Transverse colon (tissue), 3 donors: ENCODE measurements around the gene PDSS2.

Experiments
- POLR2A ChIP-seq: fragments of 450-650 bp; IDR thresholded peaks from one replicate; pipeline ENCODE4 v1.6.1; 2016; ENCODE audit warnings: antibody characterized with exemption, mild to moderate bottlenecking, moderate library complexity
- TF ChIP-seq, protein P1 (sequence below), 5 experiments: fragments of 200-600 bp in 3 of 5; fragments of 450-650 bp in 2 of 5; sonication (generic) in 3 of 5; IDR thresholded peaks; 1 replicate in 2 of 5; 2 replicates in 3 of 5; pipeline ENCODE4 v1.5.1; 2016 to 2017; ENCODE audit warnings: antibody characterized with exemption in 5 of 5, inconsistent platforms in 3 of 5, mild to moderate bottlenecking in 2 of 5, moderate library complexity in 1 of 5

DNA sequence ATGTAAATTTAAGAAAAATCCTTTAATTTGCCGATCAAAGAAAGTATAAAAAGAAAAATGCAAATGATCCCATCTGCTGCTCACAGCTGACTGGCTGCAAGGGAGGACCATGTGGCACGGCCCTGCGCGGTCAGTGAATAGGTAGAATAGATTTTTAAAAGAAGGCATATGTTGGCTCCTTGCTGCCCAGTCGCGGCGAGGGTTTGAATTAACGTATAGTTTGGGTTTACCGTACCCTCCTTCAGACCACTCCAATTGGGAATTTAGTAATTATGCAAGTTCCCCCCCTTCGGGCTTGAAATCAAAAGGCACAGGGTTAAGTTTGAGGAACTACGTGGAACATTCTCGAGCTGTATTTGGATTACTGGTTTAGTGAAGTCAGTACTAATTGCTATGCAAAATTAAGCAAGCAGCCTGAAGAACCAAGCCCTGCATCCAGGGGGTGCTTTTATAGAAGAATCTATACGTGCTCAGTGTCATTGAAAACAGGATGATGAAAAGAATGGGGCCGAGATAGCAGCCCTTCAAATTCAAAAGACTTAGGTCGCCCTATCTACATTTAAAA lies 343.0 kb downstream of the PDSS2 start:
- TF ChIP-seq, protein P1, sequence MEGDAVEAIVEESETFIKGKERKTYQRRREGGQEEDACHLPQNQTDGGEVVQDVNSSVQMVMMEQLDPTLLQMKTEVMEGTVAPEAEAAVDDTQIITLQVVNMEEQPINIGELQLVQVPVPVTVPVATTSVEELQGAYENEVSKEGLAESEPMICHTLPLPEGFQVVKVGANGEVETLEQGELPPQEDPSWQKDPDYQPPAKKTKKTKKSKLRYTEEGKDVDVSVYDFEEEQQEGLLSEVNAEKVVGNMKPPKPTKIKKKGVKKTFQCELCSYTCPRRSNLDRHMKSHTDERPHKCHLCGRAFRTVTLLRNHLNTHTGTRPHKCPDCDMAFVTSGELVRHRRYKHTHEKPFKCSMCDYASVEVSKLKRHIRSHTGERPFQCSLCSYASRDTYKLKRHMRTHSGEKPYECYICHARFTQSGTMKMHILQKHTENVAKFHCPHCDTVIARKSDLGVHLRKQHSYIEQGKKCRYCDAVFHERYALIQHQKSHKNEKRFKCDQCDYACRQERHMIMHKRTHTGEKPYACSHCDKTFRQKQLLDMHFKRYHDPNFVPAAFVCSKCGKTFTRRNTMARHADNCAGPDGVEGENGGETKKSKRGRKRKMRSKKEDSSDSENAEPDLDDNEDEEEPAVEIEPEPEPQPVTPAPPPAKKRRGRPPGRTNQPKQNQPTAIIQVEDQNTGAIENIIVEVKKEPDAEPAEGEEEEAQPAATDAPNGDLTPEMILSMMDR (IDR thresholded peaks at IDR 0.05): no peak
- TF ChIP-seq POLR2A: no peak
